Measurements from ENCODE around the gene RENBP.

DNA sequence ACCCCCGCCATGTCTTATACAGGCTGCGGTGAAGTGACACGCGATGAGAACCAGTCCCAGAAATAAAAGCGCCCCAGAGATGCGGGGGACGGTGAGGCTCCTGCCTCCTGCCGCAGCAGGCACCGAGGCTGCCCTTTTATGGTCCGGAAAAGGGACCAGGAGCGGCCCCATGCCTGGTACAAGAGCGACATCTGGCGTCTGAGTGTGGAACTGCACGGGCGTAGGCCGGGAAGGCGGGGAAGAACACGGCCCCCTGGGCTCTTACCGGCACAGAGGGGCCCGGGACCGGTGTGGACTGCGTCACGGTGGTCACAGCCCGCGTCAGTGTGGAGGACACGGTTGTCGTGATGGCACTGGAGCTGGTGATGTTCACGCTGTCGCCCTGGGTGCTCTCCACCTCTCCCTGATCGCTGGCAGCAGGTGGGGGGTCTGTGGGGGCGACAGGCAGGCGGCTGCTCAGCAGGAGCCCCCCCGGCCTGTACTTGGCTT, 8.9 kb upstream of the RENBP start:
- TF ChIP-seq TAF1 (IDR thresholded peaks at IDR 0.05; ENCODE audit: borderline replicate concordance, insufficient read depth, low read length) (no peak), FOXP2 (optimal IDR thresholded peaks at IDR 0.05; ENCODE audit: borderline replicate concordance, extremely low read depth, extremely low read length, insufficient read depth) (no peak)
- TF ChIP-seq, protein P1, sequence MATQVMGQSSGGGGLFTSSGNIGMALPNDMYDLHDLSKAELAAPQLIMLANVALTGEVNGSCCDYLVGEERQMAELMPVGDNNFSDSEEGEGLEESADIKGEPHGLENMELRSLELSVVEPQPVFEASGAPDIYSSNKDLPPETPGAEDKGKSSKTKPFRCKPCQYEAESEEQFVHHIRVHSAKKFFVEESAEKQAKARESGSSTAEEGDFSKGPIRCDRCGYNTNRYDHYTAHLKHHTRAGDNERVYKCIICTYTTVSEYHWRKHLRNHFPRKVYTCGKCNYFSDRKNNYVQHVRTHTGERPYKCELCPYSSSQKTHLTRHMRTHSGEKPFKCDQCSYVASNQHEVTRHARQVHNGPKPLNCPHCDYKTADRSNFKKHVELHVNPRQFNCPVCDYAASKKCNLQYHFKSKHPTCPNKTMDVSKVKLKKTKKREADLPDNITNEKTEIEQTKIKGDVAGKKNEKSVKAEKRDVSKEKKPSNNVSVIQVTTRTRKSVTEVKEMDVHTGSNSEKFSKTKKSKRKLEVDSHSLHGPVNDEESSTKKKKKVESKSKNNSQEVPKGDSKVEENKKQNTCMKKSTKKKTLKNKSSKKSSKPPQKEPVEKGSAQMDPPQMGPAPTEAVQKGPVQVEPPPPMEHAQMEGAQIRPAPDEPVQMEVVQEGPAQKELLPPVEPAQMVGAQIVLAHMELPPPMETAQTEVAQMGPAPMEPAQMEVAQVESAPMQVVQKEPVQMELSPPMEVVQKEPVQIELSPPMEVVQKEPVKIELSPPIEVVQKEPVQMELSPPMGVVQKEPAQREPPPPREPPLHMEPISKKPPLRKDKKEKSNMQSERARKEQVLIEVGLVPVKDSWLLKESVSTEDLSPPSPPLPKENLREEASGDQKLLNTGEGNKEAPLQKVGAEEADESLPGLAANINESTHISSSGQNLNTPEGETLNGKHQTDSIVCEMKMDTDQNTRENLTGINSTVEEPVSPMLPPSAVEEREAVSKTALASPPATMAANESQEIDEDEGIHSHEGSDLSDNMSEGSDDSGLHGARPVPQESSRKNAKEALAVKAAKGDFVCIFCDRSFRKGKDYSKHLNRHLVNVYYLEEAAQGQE (IDR thresholded peaks at IDR 0.05; ENCODE audit: insufficient read depth in 1 of 2, low read depth in 2 of 2, low read length in 2 of 2): no peak

Data from PFSK-1 (cell line).